Neural crest cell (in vitro differentiated cells): ENCODE results near the gene PLXDC2. TPM values are rescaled to one million over a fixed set of nuclear protein-coding genes. Genes with fewer than 3 reads are reported as not detected.

Experiments
- DNase-seq: peaks from one replicate; pipeline ENCODE4 v3.0.0; 2021; ENCODE audit warnings: low read depth, mixed read lengths, low spot score
- H3K27ac Mint-ChIP-seq: one replicate; pipeline ENCODE4 v1.8.0; 2021; ENCODE audit warnings: mild to moderate bottlenecking, mixed read lengths; ENCODE audit not compliant: unreplicated experiment
- H3K27me3 Mint-ChIP-seq: 2 replicates; pipeline ENCODE4 v1.8.0; 2021; ENCODE audit warnings: low read depth, mild to moderate bottlenecking, mixed read lengths
- H3K36me3 Mint-ChIP-seq: 2 replicates; pipeline ENCODE4 v1.8.0; 2021; ENCODE audit warnings: low read depth, mild to moderate bottlenecking, mixed read lengths
- H3K4me1 Mint-ChIP-seq: 2 replicates; pipeline ENCODE4 v1.8.0; 2021; ENCODE audit warnings: mixed read lengths
- H3K4me3 Mint-ChIP-seq: one replicate; pipeline ENCODE4 v1.8.0; 2021; ENCODE audit warnings: mild to moderate bottlenecking, mixed read lengths
- H3K9me3 Mint-ChIP-seq: 2 replicates; pipeline ENCODE4 v1.8.0; 2021; ENCODE audit warnings: mixed read lengths
- CTCF ChIP-seq: fragments of 200-600 bp; sonication (generic); conservative IDR thresholded peaks from 2 replicates; pipeline ENCODE4 v1.5.0; 2021; ENCODE audit warnings: antibody characterized with exemption, mild to moderate bottlenecking
- total RNA-seq: library from RNA; stranded (reverse); gene quantifications from 2 replicates; pipeline ENCODE4 v1.2.1, GENCODE V29; 2021

The PLXDC2 gene
- total RNA-seq, 1 donor from 2014 or later: 4.0 TPM

GRCh38 chr10:19932806-19933371, 116.7 kb downstream of the PLXDC2 start:
- H3K27me3 Mint-ChIP-seq: no peaks in the 10 kb centered on the region
- DNase-seq: no peak
- H3K4me3 Mint-ChIP-seq: no peak overlapping the region
- H3K27ac Mint-ChIP-seq: no peak overlapping the region
- peaks cover 5% of the 10 kb centered on the region for H3K4me1 Mint-ChIP-seq
- H3K9me3 Mint-ChIP-seq: peaks cover 7% of the 10 kb centered on the region
- no peak for TF ChIP-seq CTCF
- H3K36me3 Mint-ChIP-seq: peaks cover 2% of the 10 kb centered on the region

- Mint-ChIP-seq H3K9me3 (peaks cover 4% of the 10 kb centered on the region), H3K36me3 (peaks cover 2% of the 10 kb centered on the region), H3K27ac (no peak overlapping the region), H3K4me1 (peaks cover 5% of the 10 kb centered on the region), H3K4me3 (no peak overlapping the region), H3K27me3 (no peaks in the 10 kb centered on the region)
- TF ChIP-seq CTCF: no peak
- no peak for DNase-seq
Measured at GRCh38 chr10:19933772-19934171, 117.5 kb downstream of the PLXDC2 start.

- Mint-ChIP-seq H3K4me1 (peaks cover 5% of the 10 kb centered on the region), H3K27me3 (no peaks in the 10 kb centered on the region), H3K36me3 (peaks cover 2% of the 10 kb centered on the region), H3K9me3 (peaks cover 4% of the 10 kb centered on the region), H3K27ac (no peak overlapping the region), H3K4me3 (no peak overlapping the region)
- no peak for DNase-seq
- no peak for TF ChIP-seq CTCF
Measured at GRCh38 chr10:19935176-19935575, 118.9 kb downstream of the PLXDC2 start.

- DNase-seq: no peak
- TF ChIP-seq CTCF: no peak
- H3K36me3 Mint-ChIP-seq: peaks cover 2% of the 10 kb centered on the region
- H3K27me3 Mint-ChIP-seq: no peaks in the 10 kb centered on the region
- no peak overlapping the region for H3K27ac Mint-ChIP-seq
- no peak overlapping the region for H3K4me3 Mint-ChIP-seq
- peaks cover 4% of the 10 kb centered on the region for H3K9me3 Mint-ChIP-seq
- H3K4me1 Mint-ChIP-seq: peaks cover 6% of the 10 kb centered on the region
Measured at GRCh38 chr10:19936289-19936688, 120.1 kb downstream of the PLXDC2 start.

- no peak overlapping the region for H3K4me3 Mint-ChIP-seq
- no peaks in the 10 kb centered on the region for H3K27me3 Mint-ChIP-seq
- no peak for TF ChIP-seq CTCF
- H3K9me3 Mint-ChIP-seq: peaks cover 4% of the 10 kb centered on the region
- no peaks in the 10 kb centered on the region for H3K36me3 Mint-ChIP-seq
- peaks cover 11% of the 10 kb centered on the region for H3K4me1 Mint-ChIP-seq
- H3K27ac Mint-ChIP-seq: no peak overlapping the region
- no peak for DNase-seq
Measured at GRCh38 chr10:19937989-19938388, 121.8 kb downstream of the PLXDC2 start.
